Transverse colon (tissue), 4 donors: ENCODE results near the gene RAPGEF4. TPM values are rescaled to one million over a fixed set of nuclear protein-coding genes. Genes with fewer than 3 reads are reported as not detected.

ENCODE experiments used
- DNase-seq: peaks from one replicate; pipeline ENCODE4 v3.0.0-alpha.2; 2019
- H3K27ac ChIP-seq, 4 donors: fragments of 200-600 bp; sonication (generic); 2 replicates each; pipeline ENCODE4 v1.5.1; 2016 to 2018; ENCODE audit warnings: inconsistent platforms in 4 of 4
- H3K27me3 ChIP-seq: fragments of 200-600 bp; sonication (generic); 2 replicates; pipeline ENCODE4 v1.5.1; 2017; ENCODE audit warnings: inconsistent platforms
- H3K36me3 ChIP-seq, 4 donors: fragments of 200-600 bp; sonication (generic); 2 replicates each; pipeline ENCODE4 v1.5.1; 2017 to 2019; ENCODE audit warnings: inconsistent platforms in 4 of 4
- H3K4me1 ChIP-seq, 4 donors: fragments of 200-600 bp; sonication (generic); 2 replicates each; pipeline ENCODE4 v1.5.1; 2017 to 2020; ENCODE audit warnings: inconsistent platforms in 4 of 4
- H3K4me3 ChIP-seq, 4 donors: fragments of 200-600 bp; sonication (generic); 1 replicate in 1 of 4; 2 replicates in 3 of 4; pipeline versions ENCODE4 v1.5.1 to v1.6.1; 2017 to 2019; ENCODE audit warnings: inconsistent platforms in 4 of 4
- H3K9me3 ChIP-seq, 2 donors: fragments of 200-600 bp; sonication (generic); 2 replicates each; pipeline ENCODE4 v1.5.1; 2017 to 2019; ENCODE audit warnings: inconsistent platforms in 2 of 2
- EP300 ChIP-seq: sonication (generic); formaldehyde crosslinking; IDR thresholded peaks from one replicate; pipeline ENCODE4 v1.6.1; 2017; ENCODE audit warnings: antibody characterized with exemption, low read depth
- POLR2A ChIP-seq: fragments of 450-650 bp; IDR thresholded peaks from one replicate; pipeline ENCODE4 v1.6.1; 2016; ENCODE audit warnings: antibody characterized with exemption, mild to moderate bottlenecking, moderate library complexity
- POLR2AphosphoS5 ChIP-seq, 3 donors: sonication (generic); formaldehyde crosslinking; IDR thresholded peaks; one replicate each; pipeline ENCODE4 v1.6.1; 2016; ENCODE audit warnings: antibody characterized with exemption in 3 of 3
- WGBS, 2 donors: methylation state at CpG; one replicate each; pipeline ENCODE4 v1.1.5; 2018; ENCODE audit warnings: low coverage in 1 of 2; 5-methylcytosine and 5-hydroxymethylcytosine counted together
- in situ Hi-C, 4 donors: fragments of 200-750 bp; cut with MboI; loops; one replicate each; pipeline versions ENCODE4 v1.15.0 to v1.15.1; 2017; ENCODE audit warnings: low sequenced_read_pairs in 3 of 4, low pct_ligation_motif_present in 1 of 4, low pct_unique_long_range_greater_than_20kb in 1 of 4
- intact Hi-C: fragments of 100-400 bp; cut with DNase I; formaldehyde crosslinking; loops from one replicate; pipeline ENCODE4 v1.15.1; 2023; ENCODE audit warnings: low total_unique reads
- total RNA-seq, 4 donors: library from RNA; depleted of rRNA; stranded (reverse); fragments of >200 nt; gene quantifications; one replicate each; pipeline ENCODE4 v1.1.0, GENCODE V29; 2016
- TF ChIP-seq, protein P1 (sequence below), 5 experiments: fragments of 200-600 bp in 3 of 5; fragments of 450-650 bp in 2 of 5; sonication (generic) in 3 of 5; IDR thresholded peaks; 1 replicate in 2 of 5; 2 replicates in 3 of 5; pipeline ENCODE4 v1.5.1; 2016 to 2017; ENCODE audit warnings: antibody characterized with exemption in 5 of 5, inconsistent platforms in 3 of 5, mild to moderate bottlenecking in 2 of 5, moderate library complexity in 1 of 5

The RAPGEF4 gene
- total RNA-seq, 4 donors from 2014 or later = 1.4 to 12.3 (median 2.2) TPM; not detected in 1

DNA sequence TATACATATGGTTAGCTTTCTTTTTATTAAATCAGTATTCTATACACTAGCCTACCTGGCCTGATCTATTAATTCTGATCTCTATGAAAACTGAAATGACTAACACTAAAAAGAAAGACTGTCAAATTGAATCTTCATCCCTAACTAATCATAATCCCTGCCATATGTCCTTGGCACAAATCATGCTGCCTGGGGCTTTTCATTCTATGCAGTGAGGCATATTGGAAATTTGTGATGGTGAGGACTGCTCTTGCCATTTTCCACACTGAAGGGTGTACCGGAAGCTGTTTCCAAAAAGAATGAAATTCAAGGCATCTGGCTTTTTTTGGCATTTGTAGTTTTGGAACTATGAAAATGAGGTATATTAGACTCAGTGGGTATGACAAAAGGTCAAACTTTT, 39.7 kb downstream of the RAPGEF4 start:
- in situ Hi-C loops = no loop called here
- DNase-seq = no peak
- TF ChIP-seq, protein P1, sequence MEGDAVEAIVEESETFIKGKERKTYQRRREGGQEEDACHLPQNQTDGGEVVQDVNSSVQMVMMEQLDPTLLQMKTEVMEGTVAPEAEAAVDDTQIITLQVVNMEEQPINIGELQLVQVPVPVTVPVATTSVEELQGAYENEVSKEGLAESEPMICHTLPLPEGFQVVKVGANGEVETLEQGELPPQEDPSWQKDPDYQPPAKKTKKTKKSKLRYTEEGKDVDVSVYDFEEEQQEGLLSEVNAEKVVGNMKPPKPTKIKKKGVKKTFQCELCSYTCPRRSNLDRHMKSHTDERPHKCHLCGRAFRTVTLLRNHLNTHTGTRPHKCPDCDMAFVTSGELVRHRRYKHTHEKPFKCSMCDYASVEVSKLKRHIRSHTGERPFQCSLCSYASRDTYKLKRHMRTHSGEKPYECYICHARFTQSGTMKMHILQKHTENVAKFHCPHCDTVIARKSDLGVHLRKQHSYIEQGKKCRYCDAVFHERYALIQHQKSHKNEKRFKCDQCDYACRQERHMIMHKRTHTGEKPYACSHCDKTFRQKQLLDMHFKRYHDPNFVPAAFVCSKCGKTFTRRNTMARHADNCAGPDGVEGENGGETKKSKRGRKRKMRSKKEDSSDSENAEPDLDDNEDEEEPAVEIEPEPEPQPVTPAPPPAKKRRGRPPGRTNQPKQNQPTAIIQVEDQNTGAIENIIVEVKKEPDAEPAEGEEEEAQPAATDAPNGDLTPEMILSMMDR (IDR thresholded peaks at IDR 0.05) = no peak
- TF ChIP-seq EP300 (no peak), POLR2A (no peak), POLR2AphosphoS5 (IDR thresholded peaks at IDR 0.05) (no peak)
- Histone ChIP-seq H3K4me1 (no peaks in the 10 kb centered on the region), H3K9me3 (no peaks in the 10 kb centered on the region), H3K4me3 (no peak overlapping the region), H3K36me3 (no peaks in the 10 kb centered on the region), H3K27me3 (no peaks in the 10 kb centered on the region), H3K27ac (no peak overlapping the region)
- intact Hi-C loops = loop anchor here (10.0 kb wide), 1 partner anchor 1449 kb away; no protein-coding TSS in a partner anchor
- WGBS, 2 donors = 90 to 100% methylated on average over 1 of the region's 1 CpG

DNA sequence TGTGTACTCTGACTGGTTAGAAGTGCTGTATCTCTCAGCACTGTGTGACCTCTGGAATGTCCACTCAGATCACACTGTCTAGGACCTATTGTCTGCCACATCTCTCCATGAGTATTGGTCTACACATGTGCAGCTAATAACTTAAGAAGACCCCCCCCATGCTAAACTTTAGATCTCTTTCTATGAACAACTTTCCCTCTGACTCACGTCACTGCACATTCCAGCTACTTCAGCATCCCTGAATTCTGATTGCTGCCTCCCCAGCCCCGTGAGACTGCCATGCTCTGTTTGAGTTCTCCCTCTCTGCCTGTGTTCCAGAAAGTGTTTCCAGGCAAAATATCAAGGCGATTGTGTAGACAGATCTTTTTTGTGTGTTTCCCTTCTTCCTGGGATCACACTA, 41.8 kb downstream of the RAPGEF4 start:
- intact Hi-C loops (loop anchor here (10.0 kb wide), 1 partner anchor 1447 kb away; no protein-coding TSS in a partner anchor), in situ Hi-C loops (no loop called here)
- no peak for DNase-seq
- TF ChIP-seq, protein P1 (IDR thresholded peaks at IDR 0.05) = no peak
- no peak for TF ChIP-seq EP300
- no peak for TF ChIP-seq POLR2AphosphoS5 (IDR thresholded peaks at IDR 0.05)
- TF ChIP-seq POLR2A = no peak
- Histone ChIP-seq H3K36me3 (no peaks in the 10 kb centered on the region), H3K27ac (no peak overlapping the region), H3K4me1 (no peaks in the 10 kb centered on the region), H3K4me3 (no peak overlapping the region), H3K9me3 (no peaks in the 10 kb centered on the region), H3K27me3 (no peaks in the 10 kb centered on the region)
- WGBS, 2 donors = 69 to 83% methylated on average over 1 to 3 of the region's 3 CpGs

DNA sequence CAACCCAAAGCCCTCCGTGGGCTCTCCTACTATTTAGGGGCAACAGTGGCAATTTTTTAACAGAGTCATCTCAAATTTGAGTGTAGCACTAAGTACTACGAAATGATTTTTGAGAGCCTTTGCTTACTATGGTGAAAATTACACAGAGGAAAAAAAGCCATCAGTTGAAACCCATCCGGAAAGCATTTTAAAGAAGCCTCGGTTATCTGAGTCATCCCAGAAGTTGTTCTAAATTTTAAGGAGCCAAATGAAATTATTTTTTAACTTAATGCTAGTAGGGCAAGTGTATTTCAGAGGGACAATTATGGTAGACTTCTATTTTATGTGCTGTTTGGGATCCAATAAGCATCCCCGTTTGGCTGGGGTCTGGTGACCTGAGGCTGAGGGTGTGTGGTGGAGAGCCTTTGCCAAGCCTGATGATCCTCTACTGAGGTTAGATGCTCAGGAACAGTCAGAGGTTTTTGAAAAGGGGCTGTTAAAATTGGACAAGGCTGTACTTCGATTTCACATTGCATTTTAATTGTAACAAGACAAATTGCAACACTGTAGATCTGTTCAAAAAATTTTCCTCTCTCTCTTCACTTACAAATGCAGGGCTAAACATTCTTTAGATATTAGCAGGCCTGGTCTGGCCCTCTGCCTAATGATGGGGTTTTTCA, 47.0 kb downstream of the RAPGEF4 start:
- Histone ChIP-seq H3K27ac (no peak overlapping the region), H3K4me3 (no peak overlapping the region), H3K27me3 (no peaks in the 10 kb centered on the region), H3K4me1 (no peaks in the 10 kb centered on the region), H3K9me3 (no peaks in the 10 kb centered on the region), H3K36me3 (no peaks in the 10 kb centered on the region)
- TF ChIP-seq EP300 (no peak), POLR2AphosphoS5 (IDR thresholded peaks at IDR 0.05) (no peak)
- TF ChIP-seq, protein P1 (IDR thresholded peaks at IDR 0.05) = no peak
- in situ Hi-C loops (no loop called here), intact Hi-C loops (no loop called here)
- DNase-seq = no peak
- WGBS, 2 donors = 57 to 80% methylated on average over 6 of the region's 6 CpGs

DNA sequence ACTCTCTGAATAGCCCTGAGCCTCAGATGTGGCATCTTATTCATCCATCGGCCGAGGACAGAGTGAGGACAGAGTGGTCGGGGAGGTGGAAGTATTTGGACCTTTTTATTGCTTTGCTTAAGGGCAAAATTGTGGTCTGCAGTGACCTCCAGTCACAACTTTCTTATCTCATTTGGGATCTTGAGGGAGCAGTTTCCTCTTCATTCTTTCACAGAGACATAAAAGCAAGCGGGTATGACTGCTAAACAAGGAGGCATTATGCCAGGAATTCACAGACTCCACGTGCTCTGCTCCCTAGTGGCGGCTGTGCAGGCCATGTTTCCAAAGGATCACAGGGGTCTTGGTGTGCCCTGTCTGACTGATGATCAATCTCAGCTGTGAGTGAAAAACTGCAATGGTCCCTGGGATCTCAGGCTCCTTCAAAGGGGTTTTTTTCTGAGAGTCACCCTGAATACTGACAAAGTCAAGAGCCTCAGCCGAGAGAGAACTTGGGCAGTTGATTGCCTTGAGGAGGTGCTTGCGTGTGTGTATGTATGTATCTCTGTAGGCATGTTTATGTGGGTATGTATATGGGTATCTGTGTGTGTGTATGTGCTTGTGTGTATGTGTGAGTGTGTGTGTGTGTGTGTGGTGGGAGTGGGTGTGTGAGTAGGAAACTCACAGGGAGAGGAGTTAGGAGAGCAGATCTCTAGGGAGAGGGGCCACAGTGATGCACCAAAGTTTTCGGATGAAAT, 47.7 kb downstream of the RAPGEF4 start:
- 20 to 37% methylated on average over 1 to 9 of the region's 9 CpGs for WGBS, 2 donors
- Histone ChIP-seq H3K27ac (no peak overlapping the region), H3K4me3 (no peak overlapping the region), H3K27me3 (no peaks in the 10 kb centered on the region), H3K4me1 (no peaks in the 10 kb centered on the region), H3K9me3 (no peaks in the 10 kb centered on the region), H3K36me3 (no peaks in the 10 kb centered on the region)
- in situ Hi-C loops = no loop called here
- no peak for DNase-seq
- intact Hi-C loops = no loop called here
- TF ChIP-seq, protein P1 (IDR thresholded peaks at IDR 0.05) = no peak
- TF ChIP-seq POLR2AphosphoS5 (IDR thresholded peaks at IDR 0.05) (no peak), POLR2A (no peak), EP300 (no peak)
